ENCODE measurements around the gene ATP1A3. TPM values are rescaled to one million over a fixed set of nuclear protein-coding genes. Genes with fewer than 3 reads are reported as not detected.

The ATP1A3 gene
- total RNA-seq, 2 experiments from 2014 or later = 3.2 to 4.6 TPM

GRCh38 chr19:41945135-41945766 lies 48.8 kb downstream of the ATP1A3 start:
- H3K9me3 ChIP-seq (ENCODE audit: control insufficient read depth in 1 of 2, insufficient read depth in 1 of 2, low read length in 2 of 2) = no peaks in the 10 kb centered on the region
- peaks cover 46% of the 10 kb centered on the region for H3K4me1 ChIP-seq (ENCODE audit: insufficient read depth, low read length)

GRCh38 chr19:41944336-41944735 lies 49.7 kb downstream of the ATP1A3 start:
- H3K27me3 Mint-ChIP-seq = no peaks in the 10 kb centered on the region
- Histone ChIP-seq H3K9me3 (ENCODE audit: control insufficient read depth in 1 of 2, insufficient read depth in 1 of 2, low read length in 2 of 2) (no peaks in the 10 kb centered on the region), H3K27me3 (ENCODE audit: control insufficient read depth in 1 of 2, insufficient read depth in 2 of 2, low read length in 2 of 2) (peaks cover 0 to 3% of the 10 kb centered on the region in 2 experiments), H3K4me1 (ENCODE audit: insufficient read depth, low read length) (peaks cover 54% of the 10 kb centered on the region), H3K4me3 (ENCODE audit: low read length) (no peak overlapping the region), H3K27ac (ENCODE audit: low read depth in 1 of 2, low read length in 2 of 2) (peak overlapping the region in 1 of 2 donors; percentile 67), H3K36me3 (ENCODE audit: insufficient read depth, low read length) (no peaks in the 10 kb centered on the region)
- peak overlapping the region; percentile 42 for H3K4me3 Mint-ChIP-seq
- H3K36me3 Mint-ChIP-seq (ENCODE audit: low read depth) = no peaks in the 10 kb centered on the region
- POLR2A ChIA-PET = interaction anchor here (0.8 to 4.3 kb wide), 6 partner anchors 14 to 85 kb away, joined by 4 to 34 read pairs (median 18); partner anchors contain the start of genes ARHGEF1, RABAC1 and RPS19
- DNase-seq = peak in 1 of 14 experiments; percentile 23
- intact Hi-C loops (cut with DNase I, micrococcal nuclease) = loop anchor here in 1 of 2 experiments (2.0 kb wide), 1 partner anchor 16 kb away; the partner anchor contains the start of gene ERFL
- CTCF ChIA-PET = interaction anchor here (0.5 to 1.9 kb wide), 3 partner anchors 14 to 63 kb away, joined by 3 to 14 read pairs (median 3); no protein-coding TSS in a partner anchor
- no peak for ATAC-seq (ENCODE audit: poor library complexity)
- peak overlapping the region; percentile 98 for H3K27ac Mint-ChIP-seq
- TF ChIP-seq CTCF (IDR thresholded peaks at IDR 0.05) = no peak
- peaks cover 57% of the 10 kb centered on the region for H3K4me1 Mint-ChIP-seq (ENCODE audit: low read depth)
- no peaks in the 10 kb centered on the region for H3K9me3 Mint-ChIP-seq

More at GRCh38 chr19:41945135-41945766, 48.8 kb downstream of the ATP1A3 start:
- Histone ChIP-seq H3K36me3 (ENCODE audit: insufficient read depth, low read length) (no peaks in the 10 kb centered on the region), H3K27me3 (ENCODE audit: control insufficient read depth in 1 of 2, insufficient read depth in 2 of 2, low read length in 2 of 2) (peaks cover 0 to 3% of the 10 kb centered on the region in 2 experiments), H3K27ac (ENCODE audit: low read depth in 1 of 2, low read length in 2 of 2) (peak overlapping the region; percentile 60 to 67), H3K4me3 (ENCODE audit: low read length) (no peak overlapping the region)
- intact Hi-C loops (cut with DNase I, micrococcal nuclease) = loop anchor here (1.0 to 5.0 kb wide), 5 partner anchors 14 to 70 kb away; partner anchors contain the start of genes ERFL (in 1 of the 2) and RABAC1 (in 1 of the 2)
- DNase-seq = peak; percentile 74 to 96 (median 84)
- no peak for TF ChIP-seq CTCF (IDR thresholded peaks at IDR 0.05)
- no peaks in the 10 kb centered on the region for H3K36me3 Mint-ChIP-seq (ENCODE audit: low read depth)
- POLR2A ChIA-PET = interaction anchor here (0.8 to 4.3 kb wide), 10 partner anchors 13 to 86 kb away, joined by 4 to 34 read pairs (median 8); partner anchors contain the start of genes ARHGEF1, ERFL, RABAC1 and RPS19
- CTCF ChIA-PET = interaction anchor here (0.6 to 3.0 kb wide), 8 partner anchors 8 to 86 kb away, joined by 3 to 20 read pairs (median 4); partner anchors contain the start of gene RPS19
- peaks cover 56% of the 10 kb centered on the region for H3K4me1 Mint-ChIP-seq (ENCODE audit: low read depth)
- peak overlapping the region; percentile 98 for H3K27ac Mint-ChIP-seq
- ATAC-seq (ENCODE audit: poor library complexity) = peak; percentile 88
- peak overlapping the region; percentile 76 for H3K4me3 Mint-ChIP-seq
- no peaks in the 10 kb centered on the region for H3K9me3 Mint-ChIP-seq
- no peaks in the 10 kb centered on the region for H3K27me3 Mint-ChIP-seq

GRCh38 chr19:41941410-41942202 lies 52.4 kb downstream of the ATP1A3 start:
- Mint-ChIP-seq H3K4me1 (ENCODE audit: low read depth) (peaks cover 49% of the 10 kb centered on the region), H3K27me3 (no peaks in the 10 kb centered on the region), H3K9me3 (no peaks in the 10 kb centered on the region), H3K27ac (peak overlapping the region; percentile 91), H3K36me3 (ENCODE audit: low read depth) (no peaks in the 10 kb centered on the region), H3K4me3 (peak overlapping the region; percentile 86)
- TF ChIP-seq CTCF (IDR thresholded peaks at IDR 0.05) = no peak
- H3K4me1 ChIP-seq (ENCODE audit: insufficient read depth, low read length) = peaks cover 50% of the 10 kb centered on the region
- POLR2A ChIA-PET = interaction anchor here (1.0 to 1.8 kb wide), 8 partner anchors 13 to 81 kb away, joined by 3 to 4 read pairs (median 4); partner anchors contain the start of genes ERFL, RABAC1 and RPS19
- intact Hi-C loops (cut with DNase I, micrococcal nuclease) = no loop called here
- no peak for DNase-seq
- H3K36me3 ChIP-seq (ENCODE audit: insufficient read depth, low read length) = no peaks in the 10 kb centered on the region
- H3K27me3 ChIP-seq (ENCODE audit: control insufficient read depth in 1 of 2, insufficient read depth in 2 of 2, low read length in 2 of 2) = peaks cover 0 to 3% of the 10 kb centered on the region in 2 experiments
- H3K4me3 ChIP-seq (ENCODE audit: low read length) = no peak overlapping the region
- no peak for ATAC-seq (ENCODE audit: poor library complexity)
- CTCF ChIA-PET = interaction anchor here (0.9 kb wide), 1 partner anchor 82 kb away, joined by 3 read pairs; no protein-coding TSS in a partner anchor
- H3K9me3 ChIP-seq (ENCODE audit: control insufficient read depth in 1 of 2, insufficient read depth in 1 of 2, low read length in 2 of 2) = no peaks in the 10 kb centered on the region
- no peak overlapping the region for H3K27ac ChIP-seq (ENCODE audit: low read depth in 1 of 2, low read length in 2 of 2)

All from CD4-positive, alpha-beta T cell (primary cell).